ENCODE results near the gene UBXN1. TPM values are rescaled to one million over a fixed set of nuclear protein-coding genes. Genes with fewer than 3 reads are reported as not detected.

The UBXN1 gene
- total and polyA plus RNA-seq, 2 donors from 2014 or later, result 89.2 to 139 TPM

- no peak for TF ChIP-seq CTCF (IDR thresholded peaks at IDR 0.05; ENCODE audit: borderline replicate concordance, extremely low read depth, insufficient read depth)
- Histone ChIP-seq H3K4me1 (ENCODE audit: control insufficient read depth in 2 of 3, insufficient read depth in 2 of 3, low read depth in 1 of 3, low read length in 3 of 3) (peaks cover 0 to 13% (median 2%) of the 10 kb centered on the region in 3 donors), H3K9ac (ENCODE audit: low read length in 3 of 3) (no peak overlapping the region), H3K4me3 (ENCODE audit: low read length in 3 of 3) (no peak overlapping the region), H3K36me3 (ENCODE audit: control insufficient read depth in 2 of 3, insufficient read depth in 3 of 3, low read length in 3 of 3) (peaks cover 0 to 29% (median 2%) of the 10 kb centered on the region in 3 donors), H3K27me3 (ENCODE audit: control insufficient read depth, insufficient read depth, low read length) (no peaks in the 10 kb centered on the region), H3K9me3 (ENCODE audit: control insufficient read depth in 2 of 3, insufficient read depth in 1 of 3, low read length in 3 of 3) (no peaks in the 10 kb centered on the region), H3K27ac (ENCODE audit: low read depth in 2 of 2, low read length in 2 of 2) (no peak overlapping the region)
- FAIRE-seq (no peak), DNase-seq (no peak)
- intact Hi-C loops (cut with DNase I), result no loop called here
These were observed 34.7 kb downstream of the UBXN1 start for GRCh38 chr11:62644220-62644619.

GRCh38 chr11:62632492-62632891 is 46.4 kb downstream of the UBXN1 start:
- no peak overlapping the region for H3K27ac ChIP-seq (ENCODE audit: low read depth in 2 of 2, low read length in 2 of 2)
- H3K36me3 ChIP-seq (ENCODE audit: control insufficient read depth in 2 of 3, insufficient read depth in 3 of 3, low read length in 3 of 3), result peaks cover 24 to 75% (median 60%) of the 10 kb centered on the region in 3 donors
- DNase-seq, result no peak
- H3K4me3 ChIP-seq (ENCODE audit: low read length in 3 of 3), result no peak overlapping the region
- H3K9me3 ChIP-seq (ENCODE audit: control insufficient read depth in 2 of 3, insufficient read depth in 1 of 3, low read length in 3 of 3), result no peaks in the 10 kb centered on the region
- no peaks in the 10 kb centered on the region for H3K4me1 ChIP-seq (ENCODE audit: control insufficient read depth in 2 of 3, insufficient read depth in 2 of 3, low read depth in 1 of 3, low read length in 3 of 3)
- intact Hi-C loops (cut with DNase I), result no loop called here
- no peak for TF ChIP-seq CTCF (IDR thresholded peaks at IDR 0.05; ENCODE audit: borderline replicate concordance, extremely low read depth, insufficient read depth)
- H3K9ac ChIP-seq (ENCODE audit: low read length in 3 of 3), result no peak overlapping the region
- FAIRE-seq, result no peak
- no peaks in the 10 kb centered on the region for H3K27me3 ChIP-seq (ENCODE audit: control insufficient read depth, insufficient read depth, low read length)

GRCh38 chr11:62627713-62628112 is 51.2 kb downstream of the UBXN1 start:
- Histone ChIP-seq H3K4me1 (ENCODE audit: control insufficient read depth in 2 of 3, insufficient read depth in 2 of 3, low read depth in 1 of 3, low read length in 3 of 3) (no peaks in the 10 kb centered on the region), H3K36me3 (ENCODE audit: control insufficient read depth in 2 of 3, insufficient read depth in 3 of 3, low read length in 3 of 3) (peaks cover 22 to 71% (median 56%) of the 10 kb centered on the region in 3 donors), H3K27ac (ENCODE audit: low read depth in 2 of 2, low read length in 2 of 2) (no peak overlapping the region), H3K27me3 (ENCODE audit: control insufficient read depth, insufficient read depth, low read length) (no peaks in the 10 kb centered on the region), H3K9me3 (ENCODE audit: control insufficient read depth in 2 of 3, insufficient read depth in 1 of 3, low read length in 3 of 3) (no peaks in the 10 kb centered on the region), H3K4me3 (ENCODE audit: low read length in 3 of 3) (no peak overlapping the region), H3K9ac (ENCODE audit: low read length in 3 of 3) (no peak overlapping the region)
- FAIRE-seq (no peak), DNase-seq (no peak)
- intact Hi-C loops (cut with DNase I), result no loop called here
- TF ChIP-seq CTCF (IDR thresholded peaks at IDR 0.05; ENCODE audit: borderline replicate concordance, extremely low read depth, insufficient read depth), result no peak

Other genes starting within 250 kb of the UBXN1 start
- gene AHNAK, start 132.3 kb downstream of the UBXN1 start, total RNA-seq, result 700 TPM
- gene AHNAK, start 132.3 kb downstream of the UBXN1 start, polyA plus RNA-seq (ENCODE audit: insufficient read depth, low read depth, low replicate concordance), result 36.6 TPM
- gene EEF1G, start 105.2 kb downstream of the UBXN1 start, total RNA-seq, result 1,136 TPM
- 1,809 TPM for gene EEF1G, start 105.2 kb downstream of the UBXN1 start, polyA plus RNA-seq (ENCODE audit: insufficient read depth, low read depth, low replicate concordance)
- gene TUT1, start 87.5 kb downstream of the UBXN1 start, total RNA-seq, result 29.5 TPM
- gene TUT1, start 87.5 kb downstream of the UBXN1 start, polyA plus RNA-seq (ENCODE audit: insufficient read depth, low read depth, low replicate concordance), result 18.7 TPM
- 71.8 TPM for gene MTA2, start 77.2 kb downstream of the UBXN1 start, total RNA-seq
- gene MTA2, start 77.2 kb downstream of the UBXN1 start, polyA plus RNA-seq (ENCODE audit: insufficient read depth, low read depth, low replicate concordance), result 34.4 TPM
- gene EML3, start 66.3 kb downstream of the UBXN1 start, total RNA-seq, result 83.3 TPM
- gene EML3, start 66.3 kb downstream of the UBXN1 start, polyA plus RNA-seq (ENCODE audit: insufficient read depth, low read depth, low replicate concordance), result 35.0 TPM
- gene ROM1, start 65.8 kb downstream of the UBXN1 start, total RNA-seq, result 7.9 TPM
- gene ROM1, start 65.8 kb downstream of the UBXN1 start, polyA plus RNA-seq (ENCODE audit: insufficient read depth, low read depth, low replicate concordance), result 11.1 TPM
- gene B3GAT3, start 57.1 kb downstream of the UBXN1 start, total RNA-seq, result 50.6 TPM
- 66.2 TPM for gene B3GAT3, start 57.1 kb downstream of the UBXN1 start, polyA plus RNA-seq (ENCODE audit: insufficient read depth, low read depth, low replicate concordance)
- 309 TPM for gene GANAB, start 32.5 kb downstream of the UBXN1 start, total RNA-seq
- 110 TPM for gene GANAB, start 32.5 kb downstream of the UBXN1 start, polyA plus RNA-seq (ENCODE audit: insufficient read depth, low read depth, low replicate concordance)
- 21.2 TPM for gene INTS5, start 25.8 kb downstream of the UBXN1 start, total RNA-seq
- 11.2 TPM for gene INTS5, start 25.8 kb downstream of the UBXN1 start, polyA plus RNA-seq (ENCODE audit: insufficient read depth, low read depth, low replicate concordance)
- 44.5 TPM for gene C11orf98, start 13.9 kb downstream of the UBXN1 start, total RNA-seq
- 138 TPM for gene C11orf98, start 13.9 kb downstream of the UBXN1 start, polyA plus RNA-seq (ENCODE audit: insufficient read depth, low read depth, low replicate concordance)
- 12.1 TPM for gene CSKMT, start 13.8 kb downstream of the UBXN1 start, total RNA-seq
- 8.2 TPM for gene CSKMT, start 13.8 kb downstream of the UBXN1 start, polyA plus RNA-seq (ENCODE audit: insufficient read depth, low read depth, low replicate concordance)
- 7.6 TPM for gene UQCC3, start 7.4 kb downstream of the UBXN1 start, total RNA-seq
- 24.8 TPM for gene UQCC3, start 7.4 kb downstream of the UBXN1 start, polyA plus RNA-seq (ENCODE audit: insufficient read depth, low read depth, low replicate concordance)
- gene LBHD1, start 6.8 kb downstream of the UBXN1 start, total RNA-seq, result 7.9 TPM
- 5.3 TPM for gene LBHD1, start 6.8 kb downstream of the UBXN1 start, polyA plus RNA-seq (ENCODE audit: insufficient read depth, low read depth, low replicate concordance)
- 1.2 TPM for gene LRRN4CL, start 10.5 kb upstream of the UBXN1 start, total RNA-seq
- 0.58 TPM for gene LRRN4CL, start 10.5 kb upstream of the UBXN1 start, polyA plus RNA-seq (ENCODE audit: insufficient read depth, low read depth, low replicate concordance)
- gene BSCL2, start 28.4 kb upstream of the UBXN1 start, total RNA-seq, result 93.2 TPM
- 249 TPM for gene BSCL2, start 28.4 kb upstream of the UBXN1 start, polyA plus RNA-seq (ENCODE audit: insufficient read depth, low read depth, low replicate concordance)
- not detected for gene GNG3, start 28.6 kb upstream of the UBXN1 start, total RNA-seq
- gene GNG3, start 28.6 kb upstream of the UBXN1 start, polyA plus RNA-seq (ENCODE audit: insufficient read depth, low read depth, low replicate concordance), result 1.1 TPM
- gene HNRNPUL2, start 48.4 kb upstream of the UBXN1 start, total RNA-seq, result 49.0 TPM
- gene HNRNPUL2, start 48.4 kb upstream of the UBXN1 start, polyA plus RNA-seq (ENCODE audit: insufficient read depth, low read depth, low replicate concordance), result 37.1 TPM
- gene TTC9C, start 49.4 kb upstream of the UBXN1 start, total RNA-seq, result 24.8 TPM
- gene TTC9C, start 49.4 kb upstream of the UBXN1 start, polyA plus RNA-seq (ENCODE audit: insufficient read depth, low read depth, low replicate concordance), result 39.2 TPM
- gene ZBTB3, start 75.1 kb upstream of the UBXN1 start, total RNA-seq, result 15.0 TPM
- 4.8 TPM for gene ZBTB3, start 75.1 kb upstream of the UBXN1 start, polyA plus RNA-seq (ENCODE audit: insufficient read depth, low read depth, low replicate concordance)
- gene POLR2G, start 82.5 kb upstream of the UBXN1 start, total RNA-seq, result 66.0 TPM
- 143 TPM for gene POLR2G, start 82.5 kb upstream of the UBXN1 start, polyA plus RNA-seq (ENCODE audit: insufficient read depth, low read depth, low replicate concordance)
- 27.1 TPM for gene TAF6L, start 92.3 kb upstream of the UBXN1 start, total RNA-seq
- 19.3 TPM for gene TAF6L, start 92.3 kb upstream of the UBXN1 start, polyA plus RNA-seq (ENCODE audit: insufficient read depth, low read depth, low replicate concordance)
- gene TMEM179B, start 108.3 kb upstream of the UBXN1 start, total RNA-seq, result 57.1 TPM
- 105 TPM for gene TMEM179B, start 108.3 kb upstream of the UBXN1 start, polyA plus RNA-seq (ENCODE audit: insufficient read depth, low read depth, low replicate concordance)
- 16.5 TPM for gene TMEM223, start 112.9 kb upstream of the UBXN1 start, total RNA-seq
- gene TMEM223, start 112.9 kb upstream of the UBXN1 start, polyA plus RNA-seq (ENCODE audit: insufficient read depth, low read depth, low replicate concordance), result 34.9 TPM
- 83.8 TPM for gene NXF1, start 126.4 kb upstream of the UBXN1 start, total RNA-seq
- 70.7 TPM for gene NXF1, start 126.4 kb upstream of the UBXN1 start, polyA plus RNA-seq (ENCODE audit: insufficient read depth, low read depth, low replicate concordance)
- gene STX5, start 153.0 kb upstream of the UBXN1 start, total RNA-seq, result 39.6 TPM
- 44.6 TPM for gene STX5, start 153.0 kb upstream of the UBXN1 start, polyA plus RNA-seq (ENCODE audit: insufficient read depth, low read depth, low replicate concordance)
- not detected for gene TEX54, start 153.8 kb upstream of the UBXN1 start, total RNA-seq
- gene TEX54, start 153.8 kb upstream of the UBXN1 start, polyA plus RNA-seq (ENCODE audit: insufficient read depth, low read depth, low replicate concordance), result not detected
- gene WDR74, start 160.5 kb upstream of the UBXN1 start, total RNA-seq, result 48.9 TPM
- 38.5 TPM for gene WDR74, start 160.5 kb upstream of the UBXN1 start, polyA plus RNA-seq (ENCODE audit: insufficient read depth, low read depth, low replicate concordance)
- gene SLC3A2, start 201.8 kb upstream of the UBXN1 start, total RNA-seq, result 203 TPM
- gene SLC3A2, start 201.8 kb upstream of the UBXN1 start, polyA plus RNA-seq (ENCODE audit: insufficient read depth, low read depth, low replicate concordance), result 299 TPM
- gene CHRM1, start 242.3 kb upstream of the UBXN1 start, total RNA-seq, result 0.44 TPM
- gene CHRM1, start 242.3 kb upstream of the UBXN1 start, polyA plus RNA-seq (ENCODE audit: insufficient read depth, low read depth, low replicate concordance), result 0.22 TPM